Measurements from ENCODE around the gene HOXC11. TPM values are rescaled to one million over a fixed set of nuclear protein-coding genes. Genes with fewer than 3 reads are reported as not detected.
A peak's percentile ranks its signal among the peaks of the same experiment; 100 is the strongest.

HOXC11 gene
- total and polyA plus RNA-seq, 2 of the 4 experiments (the other 2 are of a cell fraction), result not detected

DNA sequence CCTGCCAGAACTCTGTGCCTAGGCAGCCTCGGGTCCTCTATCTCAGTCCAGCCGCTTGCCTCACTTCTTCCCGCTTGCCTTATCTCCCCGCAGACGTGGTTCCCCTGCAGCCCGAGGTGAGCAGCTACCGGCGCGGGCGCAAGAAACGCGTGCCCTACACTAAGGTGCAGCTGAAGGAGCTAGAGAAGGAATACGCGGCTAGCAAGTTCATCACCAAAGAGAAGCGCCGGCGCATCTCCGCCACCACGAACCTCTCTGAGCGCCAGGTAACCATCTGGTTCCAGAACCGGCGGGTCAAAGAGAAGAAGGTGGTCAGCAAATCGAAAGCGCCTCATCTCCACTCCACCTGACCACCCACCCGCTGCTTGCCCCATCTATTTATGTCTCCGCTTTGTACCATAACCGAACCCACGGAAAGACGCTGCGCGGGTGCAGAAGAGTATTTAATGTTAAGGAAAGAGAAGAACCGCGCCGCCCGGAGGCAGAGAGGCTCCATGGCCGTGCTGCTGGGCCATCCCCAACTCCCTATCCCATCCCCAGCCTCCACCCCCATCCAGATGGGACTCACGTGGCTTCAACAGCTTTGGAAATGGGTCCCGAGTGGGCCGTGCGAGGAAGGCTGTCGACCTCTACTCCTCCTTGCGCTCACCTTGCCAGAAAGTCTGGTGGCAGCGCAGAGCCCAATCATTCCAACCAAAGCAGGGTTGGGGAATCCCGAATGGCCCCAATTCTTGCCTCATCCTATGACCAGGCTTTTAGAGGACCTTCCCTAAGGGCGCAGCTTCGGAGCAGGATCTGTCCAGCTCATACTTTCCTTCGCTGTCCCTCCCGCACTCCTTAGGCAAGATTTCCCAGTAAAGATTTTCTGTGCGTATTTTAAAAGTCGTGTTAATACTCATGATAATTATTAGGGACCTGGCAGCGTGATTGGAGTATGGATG, 27.7 kb upstream of the HOXC11 start:
- no peak overlapping the region for H3K4me2 ChIP-seq (ENCODE audit: low read depth, low read length)

More for the DNA sequence above, 27.7 kb upstream of the HOXC11 start:
- H3K9ac ChIP-seq (ENCODE audit: low read depth, low read length), result no peak overlapping the region
- no peaks in the 10 kb centered on the region for H3K79me1 ChIP-seq (ENCODE audit: low read depth in 1 of 2, low read length in 2 of 2)
- H3K27ac ChIP-seq (ENCODE audit: insufficient read depth, low read length), result no peak overlapping the region
- POLR2A ChIA-PET (ENCODE audit: unreplicated experiment), result no interaction called here
- H4K5ac ChIP-seq (ENCODE audit: low read depth, low read length), result no peak overlapping the region
- no peak for DNase-seq
- no peak overlapping the region for H3K23ac ChIP-seq (ENCODE audit: low read depth, low read length)
- no peak overlapping the region for H3K4ac ChIP-seq (ENCODE audit: low read depth, low read length)
- peak overlapping the region; percentile 42 for H2AK9ac ChIP-seq (replicated peaks; ENCODE audit: low read depth, low read length, poor library complexity)
- H3K4me1 ChIP-seq (ENCODE audit: control insufficient read depth, insufficient read depth, low read length), result no peaks in the 10 kb centered on the region
- peak overlapping the region; percentile 51 for H2AFZ ChIP-seq (replicated peaks; ENCODE audit: low read length, poor library complexity)
- H4K91ac ChIP-seq (ENCODE audit: insufficient read depth, low read depth, low read length), result no peak overlapping the region
- H3K9me1 ChIP-seq (ENCODE audit: insufficient read depth, low read length), result no peaks in the 10 kb centered on the region
- no peak for TF ChIP-seq SMC3 (IDR thresholded peaks at IDR 0.05; ENCODE audit: low read depth, low read length)
- no peak overlapping the region for H2BK120ac ChIP-seq (ENCODE audit: low read depth, low read length)
- WGBS, 2 experiments (ENCODE audit: extremely low coverage in 2 of 2, insufficient read length in 1 of 2), result 3% methylated on average over 15 of the region's 51 CpGs; no CpG with 5 or more reads in 1 of the 2 experiments
- no peak overlapping the region for H2BK20ac ChIP-seq (ENCODE audit: low read depth, low read length)
- H2BK15ac ChIP-seq (ENCODE audit: low read depth, low read length), result no peak overlapping the region
- no peaks in the 10 kb centered on the region for H4K20me1 ChIP-seq (ENCODE audit: insufficient read depth, low read length)
- no peak overlapping the region for H3K18ac ChIP-seq (ENCODE audit: low read depth, low read length)
- no peak for ATAC-seq (ENCODE audit: low read depth)
- H2AK5ac ChIP-seq (ENCODE audit: low read depth, low read length), result no peak overlapping the region
- no peak overlapping the region for H3K4me3 ChIP-seq (ENCODE audit: insufficient read depth, low read depth, low read length)
- H4K8ac ChIP-seq (ENCODE audit: low read depth in 2 of 2, low read length in 2 of 2), result no peak overlapping the region
- intact Hi-C loops (cut with micrococcal nuclease), result no loop called here
- CTCF ChIA-PET, result interaction anchor here (0.7 kb wide), 1 partner anchor 9 kb away, joined by 3 read pairs; no protein-coding TSS in a partner anchor
- peaks cover 83% of the 10 kb centered on the region for H3K27me3 ChIP-seq (ENCODE audit: control insufficient read depth, insufficient read depth, low read length)
- no peaks in the 10 kb centered on the region for H3K36me3 ChIP-seq (ENCODE audit: control insufficient read depth, insufficient read depth, low read length)
- dilution Hi-C loops (cut with HindIII; ENCODE audit: low sequenced_read_pairs, unreplicated experiment), result no loop called here
- no peak overlapping the region for H3K56ac ChIP-seq (ENCODE audit: extremely low read depth, insufficient read depth, low read length)
- H2BK5ac ChIP-seq (ENCODE audit: low read depth, low read length, poor library complexity, severe bottlenecking), result no peak overlapping the region
- no peak overlapping the region for H3K14ac ChIP-seq (replicated peaks; ENCODE audit: low read depth, low read length)
- H3K9me3 ChIP-seq (ENCODE audit: control insufficient read depth, insufficient read depth, low read length), result peaks cover 6% of the 10 kb centered on the region; the same call in 1 of the 2 replicates
- no TSS peak for BruUV-seq (replicated peaks)
- in situ Hi-C loops (cut with MboI; ENCODE audit: low sequenced_read_pairs), result no loop called here
